ENCODE data around the gene WDPCP. TPM values are rescaled to one million over a fixed set of nuclear protein-coding genes. Genes with fewer than 3 reads are reported as not detected.
"Not testable (repeated sequence)": the region's sequence is repeated elsewhere in the genome, so short reads cannot be mapped to it uniquely, and the experiment has no call there.

Gene WDPCP
- total RNA-seq, 1 donor: 16.3 TPM

DNA sequence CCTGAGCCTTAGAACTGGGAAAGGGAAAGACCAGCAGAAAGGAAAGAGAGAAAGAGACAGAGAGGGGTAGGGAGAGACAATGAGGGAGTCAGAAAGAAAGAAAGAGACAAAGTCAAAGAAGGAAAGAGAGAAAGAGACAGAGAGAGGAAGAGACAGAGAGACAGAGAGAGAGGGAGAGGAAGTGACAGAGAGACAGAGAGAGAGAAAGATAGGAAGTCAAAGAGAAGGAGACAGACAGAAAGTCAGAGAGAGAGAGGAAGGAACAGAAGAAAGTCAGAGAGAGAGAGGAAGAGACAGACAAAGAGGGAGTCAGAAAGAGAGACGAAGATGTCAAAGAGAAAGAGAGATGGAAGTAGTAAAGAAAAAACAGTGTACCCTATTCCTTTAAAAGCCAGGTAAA, 261.8 kb downstream of the WDPCP start:
- Histone ChIP-seq H3K4me1 (ENCODE audit: insufficient read depth, low read length) (no peaks in the 10 kb centered on the region), H4K20me1 (ENCODE audit: insufficient read depth, low read length) (no peaks in the 10 kb centered on the region), H3K4me3 (ENCODE audit: insufficient read depth, low read length) (no peak overlapping the region), H3K27ac (ENCODE audit: low read depth, low read length) (no peak overlapping the region), H3K27me3 (ENCODE audit: insufficient read depth, low read length) (no peaks in the 10 kb centered on the region), H3K4me2 (ENCODE audit: insufficient read depth, low read length) (no peak overlapping the region), H3K36me3 (ENCODE audit: insufficient read depth, low read length) (no peaks in the 10 kb centered on the region), H2AFZ (ENCODE audit: low read length) (no peak overlapping the region), H3K9me3 (ENCODE audit: low read depth, low read length) (no peaks in the 10 kb centered on the region), H3K79me2 (ENCODE audit: insufficient read depth, low read length) (no peaks in the 10 kb centered on the region)
- no peak for TF ChIP-seq CTCF (IDR thresholded peaks at IDR 0.05; ENCODE audit: extremely low read depth, low read depth, low read length)
- no peak for DNase-seq (ENCODE audit: insufficient read length, low spot score, missing footprints)

- H4K20me1 ChIP-seq (ENCODE audit: insufficient read depth, low read length); H2AFZ ChIP-seq (ENCODE audit: low read length); H3K36me3 ChIP-seq (ENCODE audit: insufficient read depth, low read length); H3K4me1 ChIP-seq (ENCODE audit: insufficient read depth, low read length); H3K27ac ChIP-seq (ENCODE audit: low read depth, low read length); H3K4me2 ChIP-seq (ENCODE audit: insufficient read depth, low read length); H3K27me3 ChIP-seq (ENCODE audit: insufficient read depth, low read length); DNase-seq (ENCODE audit: insufficient read length, low spot score, missing footprints); H3K4me3 ChIP-seq (ENCODE audit: insufficient read depth, low read length); H3K9me3 ChIP-seq (ENCODE audit: low read depth, low read length); H3K79me2 ChIP-seq (ENCODE audit: insufficient read depth, low read length): not testable (repeated sequence)
Observed at GRCh38 chr2:63323662-63324061, 264.6 kb downstream of the WDPCP start.

GRCh38 chr2:63321973-63322372, 266.3 kb downstream of the WDPCP start:
- H3K4me2 ChIP-seq (ENCODE audit: insufficient read depth, low read length); H3K9me3 ChIP-seq (ENCODE audit: low read depth, low read length); H3K27me3 ChIP-seq (ENCODE audit: insufficient read depth, low read length); H3K4me1 ChIP-seq (ENCODE audit: insufficient read depth, low read length); H2AFZ ChIP-seq (ENCODE audit: low read length); H3K79me2 ChIP-seq (ENCODE audit: insufficient read depth, low read length); H3K4me3 ChIP-seq (ENCODE audit: insufficient read depth, low read length); H3K36me3 ChIP-seq (ENCODE audit: insufficient read depth, low read length); DNase-seq (ENCODE audit: insufficient read length, low spot score, missing footprints); H4K20me1 ChIP-seq (ENCODE audit: insufficient read depth, low read length); H3K27ac ChIP-seq (ENCODE audit: low read depth, low read length): not testable (repeated sequence)

DNA sequence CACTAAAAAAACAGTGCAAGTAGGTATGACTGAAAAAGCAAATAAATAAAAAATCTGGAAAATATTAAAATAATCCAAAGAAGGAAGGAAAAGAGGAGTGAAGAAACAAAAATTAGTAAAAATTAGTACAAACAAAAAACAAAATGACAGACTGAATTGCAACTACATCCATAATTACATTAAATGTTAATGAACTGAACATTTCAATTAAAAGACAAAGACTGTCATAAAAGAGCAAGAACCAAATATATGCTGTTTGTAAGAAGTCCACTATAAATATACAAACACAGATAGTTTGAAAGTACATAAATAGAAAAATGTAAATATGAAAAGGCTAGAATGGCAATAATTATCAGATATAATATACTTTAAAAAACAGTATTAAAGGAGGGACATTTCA, 267.6 kb downstream of the WDPCP start:
- no peak overlapping the region for H3K4me3 ChIP-seq (ENCODE audit: insufficient read depth, low read length)
- no peak overlapping the region for H3K27ac ChIP-seq (ENCODE audit: low read depth, low read length)
- no peak overlapping the region for H3K4me2 ChIP-seq (ENCODE audit: insufficient read depth, low read length)
- H3K36me3 ChIP-seq (ENCODE audit: insufficient read depth, low read length): no peaks in the 10 kb centered on the region
- DNase-seq (ENCODE audit: insufficient read length, low spot score, missing footprints): no peak
- no peaks in the 10 kb centered on the region for H4K20me1 ChIP-seq (ENCODE audit: insufficient read depth, low read length)
- H3K27me3 ChIP-seq (ENCODE audit: insufficient read depth, low read length): no peaks in the 10 kb centered on the region
- H3K79me2 ChIP-seq (ENCODE audit: insufficient read depth, low read length): no peaks in the 10 kb centered on the region
- no peak overlapping the region for H2AFZ ChIP-seq (ENCODE audit: low read length)
- H3K4me1 ChIP-seq (ENCODE audit: insufficient read depth, low read length): no peaks in the 10 kb centered on the region
- H3K9me3 ChIP-seq (ENCODE audit: low read depth, low read length): no peaks in the 10 kb centered on the region
- TF ChIP-seq CTCF (IDR thresholded peaks at IDR 0.05; ENCODE audit: extremely low read depth, low read depth, low read length): no peak

DNA sequence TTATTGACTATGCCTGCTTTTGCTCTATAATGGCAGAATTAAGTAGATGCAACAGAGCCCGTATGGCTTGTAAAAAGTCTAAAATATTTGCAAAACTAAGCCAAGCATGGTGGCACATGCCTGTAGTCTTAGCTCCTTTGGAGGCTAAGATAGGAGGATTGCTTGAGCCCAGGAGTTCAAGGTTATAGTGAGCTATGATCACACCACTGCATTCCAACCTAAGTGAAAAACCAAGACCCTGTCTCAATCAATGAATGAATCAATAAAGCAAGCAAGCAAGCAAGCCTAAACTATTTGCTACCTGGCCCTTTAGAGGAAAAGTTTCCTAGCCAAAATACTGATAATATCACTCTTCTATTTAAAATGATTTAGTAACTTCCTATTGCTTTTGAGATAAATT, 277.7 kb downstream of the WDPCP start:
- no peaks in the 10 kb centered on the region for H3K9me3 ChIP-seq (ENCODE audit: low read depth, low read length)
- H3K27me3 ChIP-seq (ENCODE audit: insufficient read depth, low read length): no peaks in the 10 kb centered on the region
- no peak overlapping the region for H3K4me2 ChIP-seq (ENCODE audit: insufficient read depth, low read length)
- no peaks in the 10 kb centered on the region for H3K79me2 ChIP-seq (ENCODE audit: insufficient read depth, low read length)
- no peak for DNase-seq (ENCODE audit: insufficient read length, low spot score, missing footprints)
- H2AFZ ChIP-seq (ENCODE audit: low read length): no peak overlapping the region
- no peaks in the 10 kb centered on the region for H3K4me1 ChIP-seq (ENCODE audit: insufficient read depth, low read length)
- no peak for TF ChIP-seq CTCF (IDR thresholded peaks at IDR 0.05; ENCODE audit: extremely low read depth, low read depth, low read length)
- no peaks in the 10 kb centered on the region for H3K36me3 ChIP-seq (ENCODE audit: insufficient read depth, low read length)
- H4K20me1 ChIP-seq (ENCODE audit: insufficient read depth, low read length): no peaks in the 10 kb centered on the region
- no peak overlapping the region for H3K4me3 ChIP-seq (ENCODE audit: insufficient read depth, low read length)
- H3K27ac ChIP-seq (ENCODE audit: low read depth, low read length): no peak overlapping the region
